ENCODE data around the gene UBA1. TPM values are rescaled to one million over a fixed set of nuclear protein-coding genes. Genes with fewer than 3 reads are reported as not detected.
A peak's percentile ranks its signal among the peaks of the same experiment; 100 is the strongest.

Gene UBA1
- polyA plus RNA-seq (ENCODE audit: insufficient read depth in 1 of 5, insufficient read length in 5 of 5, low replicate concordance in 1 of 5): 100 to 1,000 TPM; 169 to 241 (median 204) TPM
- long read RNA-seq, donor 1, transcript UBA1-201 (26 exons, 3,559 nt): major isoform, 7 of 133 reads
- long read RNA-seq, donor 1, partial matches to known transcripts: 121 of 133 reads
- long read RNA-seq, donor 1, other reads (novel, unspliced or antisense): 0 of 133 reads
- long read RNA-seq, donor 2, transcript UBA1-201 (26 exons, 3,559 nt): major isoform, 12 of 47 reads
- long read RNA-seq, donor 2, partial matches to known transcripts: 33 of 47 reads
- long read RNA-seq, donor 2, other reads (novel, unspliced or antisense): 0 of 47 reads
- long read RNA-seq, donor 3, transcript UBA1-201 (26 exons, 3,559 nt): minor isoform, 6 of 148 reads
- long read RNA-seq, donor 3, transcript UBA1-202 (10 exons, 2,497 nt): major isoform, 8 of 148 reads
- long read RNA-seq, donor 3, partial matches to known transcripts: 134 of 148 reads
- long read RNA-seq, donor 3, other reads (novel, unspliced or antisense): 0 of 148 reads
- long read RNA-seq, donor 4, transcript UBA1-201 (26 exons, 3,559 nt): major isoform, 6 of 57 reads
- long read RNA-seq, donor 4, partial matches to known transcripts: 47 of 57 reads
- long read RNA-seq, donor 4, other reads (novel, unspliced or antisense): 0 of 57 reads
- long read RNA-seq, donor 5, transcript UBA1-201 (26 exons, 3,559 nt): major isoform, 7 of 90 reads
- long read RNA-seq, donor 5, partial matches to known transcripts: 80 of 90 reads
- long read RNA-seq, donor 5, other reads (novel, unspliced or antisense): 0 of 90 reads
- long read RNA-seq, donor 6, transcript UBA1-201 (26 exons, 3,559 nt): major isoform, 24 of 136 reads
- long read RNA-seq, donor 6, partial matches to known transcripts: 108 of 136 reads
- long read RNA-seq, donor 6, other reads (novel, unspliced or antisense): 0 of 136 reads
- long read RNA-seq, donor 7, transcript UBA1-201 (26 exons, 3,559 nt): major isoform, 10 of 104 reads
- long read RNA-seq, donor 7, partial matches to known transcripts: 89 of 104 reads
- long read RNA-seq, donor 7, other reads (novel, unspliced or antisense): 0 of 104 reads
- long read RNA-seq, donor 8, partial matches to known transcripts: 22 of 27 reads
- long read RNA-seq, donor 8, other reads (novel, unspliced or antisense): 0 of 27 reads

DNA sequence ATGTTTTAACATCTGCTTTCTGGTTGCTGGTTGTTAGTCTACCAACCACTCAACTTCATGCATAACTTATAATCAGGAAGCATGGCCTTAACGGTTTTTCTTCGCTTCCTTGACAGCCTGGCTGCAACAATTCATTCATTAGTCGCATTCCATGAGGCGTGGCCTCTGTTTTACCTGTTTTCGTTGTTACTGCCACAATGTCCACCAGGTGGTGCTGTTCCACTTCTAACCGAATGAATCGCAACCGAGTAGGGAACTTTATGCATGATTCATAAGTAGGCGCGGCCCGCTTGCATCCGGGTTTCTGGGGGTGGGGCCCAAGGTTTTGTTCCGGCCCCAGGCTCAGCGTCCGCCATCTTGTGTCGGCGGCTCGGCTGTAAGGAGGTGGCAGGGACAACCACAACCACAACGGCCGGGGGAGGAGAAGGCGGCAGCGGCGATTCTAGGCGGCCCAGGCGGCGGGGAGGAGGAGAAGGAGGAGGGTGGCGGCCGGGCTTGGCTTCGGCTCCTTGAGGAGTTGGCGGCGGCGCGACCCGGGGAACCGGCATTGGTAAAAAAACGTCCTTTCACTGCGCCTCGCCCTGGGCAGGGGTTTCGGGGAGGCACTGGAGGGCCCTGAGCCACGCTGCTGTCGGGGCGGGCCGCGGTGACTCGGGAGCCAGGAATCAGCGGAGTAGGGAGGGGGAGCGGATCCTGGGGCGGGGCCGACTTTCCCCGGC lies at the start of gene UBA1:
TSS of gene UBA1 (plus strand) at position 355 of the 719 bp plus-strand sequence. CDS start 4,974 bp downstream, outside the sequence.
- DNase-seq: peak; percentile 94 to 96

DNA sequence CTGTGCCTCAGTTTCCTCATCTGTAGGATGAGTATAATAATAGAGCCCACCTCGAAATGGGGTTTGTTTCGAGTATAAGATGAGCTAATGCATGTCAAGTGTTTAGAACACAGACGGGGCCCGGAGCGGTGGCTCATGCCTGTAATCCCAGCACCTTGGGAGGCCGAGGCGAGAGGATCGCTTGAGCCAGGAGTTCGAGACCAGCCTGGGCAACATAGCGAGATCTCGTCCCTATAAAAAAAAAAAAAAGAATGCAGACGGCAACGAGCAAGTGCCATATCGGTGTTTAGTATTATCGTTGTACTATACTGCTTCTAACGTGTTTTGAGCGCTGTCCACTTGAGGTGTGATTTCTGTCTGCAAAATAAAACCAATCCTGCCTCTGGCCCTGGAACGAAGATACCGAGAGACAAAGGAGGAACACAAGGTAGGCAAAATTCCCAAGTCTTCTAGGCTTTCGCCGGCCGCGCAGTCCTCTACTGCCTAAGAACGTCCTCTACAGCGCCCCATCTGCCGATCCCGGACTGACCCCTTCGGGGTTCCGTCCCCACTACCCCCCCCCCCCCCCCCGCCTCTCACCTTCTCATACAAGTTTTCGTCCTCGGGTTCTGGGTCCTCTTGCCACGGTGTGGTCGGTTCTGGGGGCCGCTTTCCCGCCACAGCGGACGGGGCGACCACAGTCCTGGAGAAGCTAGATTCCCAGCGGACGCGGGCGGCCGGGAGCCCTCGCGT lies 49.6 kb upstream of the UBA1 start:
- DNase-seq: peak in 1 of 2 donors; percentile 77

DNA sequence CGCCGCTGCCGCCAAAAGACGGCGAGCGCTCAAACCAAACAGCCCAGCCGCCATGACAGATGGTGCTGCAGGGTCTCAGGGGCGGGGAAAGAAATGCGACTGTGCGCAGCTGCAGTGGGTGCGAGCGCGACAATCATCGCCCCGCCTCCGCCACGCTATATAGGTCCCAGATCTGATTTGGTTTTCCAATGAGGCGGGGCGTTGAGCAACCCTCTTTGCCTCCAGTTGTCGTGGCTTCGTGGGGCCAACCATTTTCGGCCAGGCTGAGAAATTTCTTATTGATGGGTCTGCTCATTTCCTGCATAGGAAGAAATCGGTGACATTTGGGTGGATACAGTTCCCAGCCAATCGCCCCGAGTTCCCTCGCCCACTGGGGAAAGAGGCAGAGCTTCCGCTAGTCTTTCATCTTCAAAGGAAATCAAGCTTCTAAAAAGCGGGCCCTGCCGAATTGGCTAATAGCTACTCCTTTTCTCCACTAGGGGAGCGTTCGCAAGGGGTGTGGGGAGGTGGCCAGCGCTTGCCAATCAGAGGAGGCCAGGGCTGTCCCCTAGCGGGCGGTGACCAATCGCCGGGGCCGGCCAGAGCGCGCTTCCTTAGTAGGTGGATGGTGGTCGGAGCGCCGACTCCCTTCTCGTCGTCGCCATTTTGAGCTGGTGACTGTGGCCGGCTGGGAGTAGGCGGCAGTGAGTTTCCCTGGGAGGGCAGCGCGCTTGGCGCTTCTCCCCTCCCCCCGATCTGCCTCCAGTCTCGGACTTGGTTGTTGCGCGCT lies 48.8 kb upstream of the UBA1 start, which contains the start of the genes NDUFB11 and RBM10:
TSS of gene NDUFB11 (minus strand) at position 77 of the 769 bp plus-strand sequence. CDS start at position 54, 23 bp downstream.
TSS of gene RBM10 (plus strand) at position 596 of the 769 bp plus-strand sequence. CDS start 2,261 bp downstream, outside the sequence.
- DNase-seq: peak; percentile 88 to 92

DNA sequence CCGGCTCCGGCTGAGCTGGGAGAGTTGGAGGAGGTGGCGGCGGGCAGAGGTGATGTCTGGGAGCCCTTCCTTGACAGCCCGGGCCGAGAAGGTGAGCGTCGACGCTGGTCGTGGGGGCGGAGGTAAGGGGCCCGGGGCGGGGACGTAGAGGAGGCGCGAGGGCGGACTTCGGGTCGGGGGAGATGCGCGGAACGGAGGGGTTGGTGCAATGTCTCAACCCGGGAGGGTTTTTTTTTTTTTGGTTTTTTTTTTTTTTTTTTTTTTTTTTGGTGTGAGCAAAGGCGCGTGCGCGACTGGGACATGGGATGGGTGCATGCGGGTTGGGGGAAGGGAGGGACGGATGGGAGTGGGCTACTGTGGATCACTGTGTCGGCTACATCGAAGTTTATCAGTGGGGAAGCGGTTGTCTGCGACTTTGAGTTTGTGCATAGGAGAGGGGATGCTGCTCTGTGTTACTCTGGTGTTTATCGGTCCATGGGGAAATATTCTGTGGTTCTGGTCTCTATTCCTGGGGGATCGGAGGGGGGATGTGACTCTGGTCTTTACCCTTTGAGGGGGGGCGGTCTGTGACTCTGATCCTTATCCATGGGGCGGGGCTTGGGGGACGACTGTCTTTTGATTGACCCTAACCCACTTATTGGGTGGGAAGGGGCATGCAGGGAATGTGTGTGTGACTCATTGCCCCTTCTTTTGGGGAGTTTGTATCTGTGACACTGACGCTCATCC lies 48.1 kb upstream of the UBA1 start:
- DNase-seq: no peak

DNA sequence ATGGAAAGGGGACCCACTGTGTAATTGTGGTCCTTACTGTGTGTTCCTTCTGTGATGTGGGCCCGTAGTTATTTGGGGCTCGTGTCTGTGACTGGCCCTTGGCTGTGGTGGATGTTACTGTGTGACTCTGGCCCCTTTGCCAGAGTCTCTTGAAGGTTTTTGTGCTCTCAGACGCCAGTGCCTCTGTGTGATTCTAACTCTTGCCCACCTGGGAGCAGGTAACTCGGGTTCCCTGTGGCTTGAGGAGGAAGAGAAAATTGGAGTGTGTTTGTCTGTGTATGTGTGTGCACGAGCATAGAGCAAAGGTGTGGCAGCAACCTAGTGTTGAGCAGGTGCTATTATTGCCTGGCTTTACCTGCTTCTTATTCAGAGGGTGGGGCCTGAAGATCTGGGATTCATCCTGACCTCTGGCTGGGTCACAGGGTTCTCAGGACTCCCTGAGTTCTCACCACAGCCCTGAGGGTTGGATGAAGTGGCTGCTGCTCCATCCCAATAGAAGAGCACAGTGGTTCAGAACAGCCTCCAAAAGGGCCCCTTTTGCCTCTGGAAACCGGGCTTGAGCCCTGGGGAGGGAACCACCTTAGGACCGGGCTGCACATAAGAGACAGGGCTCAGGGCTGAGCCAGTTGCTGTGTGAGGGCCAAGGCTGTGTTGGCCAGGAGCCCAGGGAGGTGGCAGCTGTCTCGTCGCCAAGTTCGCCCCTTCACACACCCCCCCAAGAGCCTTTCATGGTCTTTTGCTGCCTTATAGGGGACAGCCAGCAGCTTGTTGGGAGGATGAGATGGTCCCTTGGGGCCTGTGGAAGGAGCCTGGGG lies 47.3 kb upstream of the UBA1 start:
- DNase-seq: no peak

DNA sequence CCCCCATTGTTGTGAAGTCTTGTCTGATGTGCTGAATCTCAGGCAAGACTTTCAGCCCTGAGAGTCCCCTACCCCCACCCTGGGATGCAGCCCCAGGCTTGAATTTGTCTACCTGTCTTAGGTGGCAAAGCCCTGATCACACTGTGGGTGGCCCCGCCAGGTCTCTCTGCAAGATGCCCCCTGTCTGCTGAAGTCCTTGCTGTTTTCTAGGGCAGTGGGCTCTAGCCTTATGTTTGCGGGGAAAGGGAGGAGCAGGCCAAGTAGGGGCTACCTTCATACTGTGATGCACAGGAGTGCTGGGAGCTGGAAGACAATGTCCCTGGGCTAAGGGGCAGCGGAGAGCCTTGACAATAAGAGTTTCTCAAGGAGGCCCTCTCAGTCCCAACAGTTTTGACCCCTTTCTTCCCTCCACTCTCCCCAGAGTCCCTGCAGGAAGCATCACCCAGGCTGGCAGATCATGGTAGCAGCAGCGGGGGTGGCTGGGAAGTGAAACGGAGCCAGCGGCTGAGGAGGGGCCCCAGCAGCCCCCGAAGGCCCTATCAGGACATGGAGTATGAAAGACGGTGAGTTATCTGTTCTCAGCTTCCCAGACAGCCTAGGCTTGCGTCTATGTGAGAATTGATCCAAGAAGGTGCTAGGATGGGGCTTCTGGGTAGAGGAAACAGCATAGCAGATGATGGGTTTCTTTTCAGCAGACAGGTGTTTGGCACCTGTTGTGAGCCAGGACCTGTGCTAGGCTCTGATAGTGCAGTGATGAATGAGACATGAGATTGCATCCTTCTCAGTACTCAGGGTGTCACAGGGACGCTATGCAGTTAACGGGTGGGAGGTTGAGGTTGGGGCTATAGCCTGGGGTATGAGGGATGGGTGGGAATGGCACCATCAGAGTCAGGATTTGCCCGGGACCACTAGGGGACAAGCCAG lies 46.4 kb upstream of the UBA1 start:
- DNase-seq: no peak

DNA sequence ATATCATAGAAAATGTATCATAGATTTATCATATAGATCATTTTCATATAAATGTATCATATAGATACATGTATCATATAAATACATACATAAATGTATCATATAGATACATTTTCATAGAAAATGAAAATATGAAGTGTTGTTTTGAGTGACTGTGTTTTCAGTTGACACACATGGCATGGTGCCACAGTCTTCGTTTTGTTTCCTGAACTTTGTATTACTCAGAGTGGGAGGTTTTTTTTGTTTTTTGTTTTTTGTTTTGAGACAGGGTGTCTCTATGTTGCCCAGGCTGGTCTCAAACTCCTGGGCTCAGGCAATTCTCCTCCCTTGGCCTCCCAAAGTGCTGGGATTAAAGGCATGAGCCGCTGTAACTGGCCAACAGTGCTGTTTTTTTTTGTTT lies 44.7 kb upstream of the UBA1 start:
- DNase-seq: no peak

DNA sequence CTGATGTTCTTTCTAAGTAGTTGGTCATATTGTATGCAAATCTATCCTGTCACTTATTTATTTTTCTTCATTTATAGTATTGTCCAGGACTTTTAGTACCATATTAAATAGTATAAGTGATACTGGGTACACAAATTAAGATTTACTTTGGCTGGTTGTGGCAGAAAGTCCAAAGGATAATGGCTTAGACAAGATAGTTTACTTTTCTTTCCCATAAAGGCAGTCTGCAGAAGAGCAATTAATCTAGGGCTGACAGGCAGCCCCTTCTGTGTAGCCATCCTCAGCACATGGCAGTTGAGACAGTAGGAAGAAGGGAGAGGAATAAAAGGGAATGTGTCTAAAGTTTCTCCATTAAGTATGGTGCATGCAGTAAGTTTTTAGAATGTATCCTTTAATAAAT lies 42.2 kb upstream of the UBA1 start:
- no peak for DNase-seq

DNA sequence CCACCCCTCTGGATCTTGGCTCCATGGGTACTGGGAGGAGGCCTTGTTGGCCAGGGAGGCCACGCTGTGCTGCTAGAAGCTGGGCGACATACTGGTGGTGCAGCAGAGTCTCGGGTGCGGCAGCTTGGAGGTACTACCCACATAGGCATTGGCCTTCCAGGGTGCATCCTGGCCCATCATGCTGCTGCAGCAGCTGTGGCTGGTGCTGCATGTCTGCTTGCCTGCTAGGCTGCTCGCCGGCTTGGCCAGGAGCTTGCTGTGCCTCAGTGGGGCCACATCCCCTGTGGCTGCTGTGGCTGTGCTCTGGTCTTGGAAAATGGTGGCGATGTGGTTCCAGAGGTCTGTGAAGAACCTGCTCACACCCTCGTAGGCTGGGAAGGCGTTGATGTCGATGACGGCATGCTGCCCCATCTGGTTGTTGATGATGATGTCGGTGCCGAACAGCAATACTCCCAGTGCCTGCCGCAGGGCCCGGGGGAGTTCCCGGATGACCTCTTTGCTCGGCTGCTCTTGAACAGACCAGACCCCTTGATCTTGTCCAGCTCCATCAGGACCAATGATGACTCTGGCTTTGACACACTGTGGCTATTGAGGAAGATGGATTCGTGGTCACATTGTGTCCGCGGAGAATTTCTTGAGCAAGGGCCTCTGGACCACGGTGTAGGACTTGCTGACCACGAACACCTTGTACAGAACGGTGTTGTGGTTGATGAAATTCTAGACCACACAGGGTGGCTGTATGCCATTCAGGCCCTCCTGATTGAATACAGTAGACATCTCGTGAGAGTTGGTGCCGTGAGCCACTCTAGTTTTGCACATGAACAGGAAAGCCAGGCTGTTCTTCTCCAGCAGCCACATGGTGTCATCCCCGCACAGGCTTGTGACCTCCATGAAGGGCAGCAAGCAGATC lies 36.8 kb upstream of the UBA1 start:
- no peak for DNase-seq

DNA sequence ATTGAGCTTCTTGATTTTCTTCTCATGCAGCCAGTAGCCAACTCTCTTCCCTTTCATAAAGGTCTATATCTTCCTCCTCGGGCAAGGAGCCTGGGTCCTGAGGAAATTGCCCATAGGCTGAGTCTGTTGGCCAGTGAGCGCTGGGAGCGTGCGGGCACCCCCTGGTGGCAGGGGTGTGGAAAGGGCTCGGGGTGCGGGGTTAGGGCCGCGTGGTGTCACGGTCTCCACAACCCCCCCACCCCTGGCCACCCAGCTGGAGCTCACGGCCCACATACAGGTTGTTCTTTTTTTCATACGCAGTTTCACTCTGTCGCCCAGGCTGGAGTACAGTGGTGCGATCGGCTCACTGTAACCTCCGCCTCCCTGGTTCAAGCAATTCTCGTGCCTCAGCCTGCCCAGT lies 35.5 kb upstream of the UBA1 start:
- no peak for DNase-seq

DNA sequence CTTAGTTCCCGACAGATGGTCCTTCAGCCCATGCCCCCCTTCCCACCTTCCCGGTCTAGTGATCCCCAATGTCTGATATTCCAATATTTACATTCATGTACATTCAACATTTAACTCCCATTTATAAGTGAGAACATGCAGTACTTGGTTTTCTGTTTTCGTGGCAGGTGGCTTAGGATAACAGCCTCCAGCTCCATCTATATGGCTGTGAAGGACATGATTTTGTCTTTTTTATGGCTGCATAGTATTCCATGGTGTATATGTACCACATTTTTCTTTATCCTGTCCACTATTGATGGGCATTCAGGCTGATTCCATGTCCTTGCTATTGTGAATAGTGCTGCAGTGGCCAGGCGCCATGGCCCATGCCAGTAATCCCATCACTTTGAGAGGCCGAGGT lies 34.8 kb upstream of the UBA1 start:
- DNase-seq: no peak

DNA sequence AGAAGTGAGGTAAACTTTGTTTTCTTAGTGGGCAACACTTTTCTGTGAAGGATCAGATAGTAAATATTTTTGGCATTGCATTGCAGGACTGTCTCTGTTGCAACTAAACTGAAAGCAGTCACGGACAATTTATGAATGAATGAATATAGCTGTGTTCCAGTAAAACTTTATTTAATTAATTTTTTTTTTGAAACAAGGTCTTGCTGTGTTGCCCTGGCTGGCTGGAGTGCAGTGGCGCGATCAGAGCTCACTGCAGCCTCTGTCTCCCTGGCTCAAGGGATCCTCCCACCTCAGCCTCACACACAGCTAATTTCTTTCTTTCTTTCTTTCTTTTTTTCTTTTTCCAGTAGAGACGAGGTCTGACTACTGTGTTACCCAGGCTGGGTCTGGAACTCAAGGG lies 32.8 kb upstream of the UBA1 start:
- DNase-seq: no peak

DNA sequence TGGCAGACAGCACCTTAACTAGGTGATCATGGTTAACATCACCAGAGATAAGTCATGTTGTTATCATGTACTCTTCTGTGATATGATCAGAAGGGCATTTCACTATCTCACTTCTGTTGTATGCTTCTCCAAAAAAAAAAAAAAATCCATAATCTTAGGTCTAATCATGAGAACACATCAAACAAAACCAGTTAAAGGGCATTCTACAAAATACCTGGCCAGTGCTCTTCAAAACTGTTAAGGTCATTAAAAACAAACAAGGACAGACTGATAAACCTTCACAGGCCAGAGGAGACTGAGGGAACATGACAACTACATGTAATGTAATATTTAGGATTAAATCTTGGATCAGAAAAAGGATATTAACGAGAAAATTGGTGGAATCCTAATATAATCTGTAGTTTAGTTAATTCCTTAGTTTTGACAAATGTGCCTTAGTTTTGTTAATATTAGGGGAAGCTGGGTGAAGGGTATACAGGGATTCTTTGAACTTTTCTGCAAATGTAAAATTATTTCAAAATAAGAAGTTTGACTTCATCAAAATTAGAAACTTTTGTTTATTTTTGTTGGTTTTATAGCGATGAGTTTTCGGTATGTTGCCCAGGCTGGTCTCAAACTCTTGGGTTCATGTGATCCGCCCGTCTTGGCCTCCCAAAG lies 30.6 kb upstream of the UBA1 start:
- no peak for DNase-seq

DNA sequence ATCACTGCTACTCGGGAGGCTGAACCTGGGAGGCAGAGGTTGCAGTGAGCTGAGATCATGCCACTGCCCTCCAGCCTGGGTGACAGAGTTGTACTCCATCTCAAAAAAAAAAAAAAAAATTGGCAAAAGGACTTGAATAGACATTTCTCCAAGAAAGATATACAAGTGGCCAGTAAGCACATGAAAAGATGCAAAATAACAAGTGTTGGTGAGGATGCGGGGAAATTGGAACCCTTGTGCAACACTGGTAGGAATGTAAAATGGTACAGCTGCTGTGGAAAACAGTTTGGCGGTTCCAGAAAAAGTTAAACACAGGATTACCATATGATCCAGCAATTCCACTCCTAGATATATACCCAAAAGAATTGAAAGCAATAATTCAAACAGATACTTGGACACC lies 29.2 kb upstream of the UBA1 start:
- no peak for DNase-seq

DNA sequence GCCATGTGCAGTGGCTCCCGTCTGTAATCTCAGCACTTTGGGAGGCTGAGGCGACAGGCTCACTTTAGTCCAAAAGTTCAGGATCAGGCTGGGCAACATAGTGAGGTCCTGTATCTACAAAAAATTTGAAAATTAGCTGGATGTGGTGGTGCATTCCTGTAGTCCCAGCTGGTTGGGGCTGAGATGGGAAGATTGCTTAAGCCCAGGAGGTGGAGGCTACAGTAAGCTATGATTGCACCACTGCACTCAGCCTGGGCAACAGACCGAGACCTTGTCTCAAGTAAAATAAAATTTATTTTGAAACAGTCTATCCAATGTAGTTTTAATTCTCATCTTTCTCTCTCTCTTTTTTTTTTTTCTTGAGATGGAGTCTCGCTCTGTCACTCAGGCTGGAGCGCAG lies 27.5 kb upstream of the UBA1 start:
- DNase-seq: no peak
